H9 (cell line): ENCODE results near the gene PIGS. TPM values are rescaled to one million over a fixed set of nuclear protein-coding genes. Genes with fewer than 3 reads are reported as not detected.

Experiments
- DNase-seq: peaks from one replicate; pipeline ENCODE4 v3.0.0-alpha.2; 2017
- H2AFZ ChIP-seq: one replicate; pipeline ENCODE4 v1.6.1; 2013; ENCODE audit warnings: mild to moderate bottlenecking, low read length, control low read depth, moderate library complexity
- H2AK5ac ChIP-seq: 2 replicates; pipeline ENCODE4 v1.6.1; 2013; ENCODE audit warnings: low read length, control low read depth, mixed read lengths; ENCODE audit not compliant: insufficient read length
- H2BK120ac ChIP-seq: one replicate; pipeline ENCODE4 v1.6.1; 2013; ENCODE audit warnings: low read depth, mild to moderate bottlenecking, low read length, control low read depth, inconsistent platforms; ENCODE audit not compliant: poor library complexity, severe bottlenecking
- H2BK12ac ChIP-seq: 2 replicates; pipeline ENCODE4 v1.6.1; 2013; ENCODE audit warnings: low read length, control low read depth, mixed read lengths, low read depth; ENCODE audit not compliant: insufficient read length
- H2BK15ac ChIP-seq: 2 replicates; pipeline ENCODE4 v1.6.1; 2013; ENCODE audit warnings: low read depth, low read length, control low read depth
- H2BK20ac ChIP-seq: one replicate; pipeline ENCODE4 v1.6.1; 2013; ENCODE audit warnings: low read depth, mild to moderate bottlenecking, low read length, control low read depth, inconsistent platforms; ENCODE audit not compliant: poor library complexity, severe bottlenecking
- H2BK5ac ChIP-seq: 2 replicates; pipeline ENCODE4 v1.6.1; 2013; ENCODE audit warnings: low read length, control low read depth, mixed read lengths; ENCODE audit not compliant: insufficient read length
- H3K14ac ChIP-seq: 2 replicates; pipeline ENCODE4 v1.6.1; 2013; ENCODE audit warnings: low read length, control low read depth; ENCODE audit not compliant: insufficient read depth
- H3K18ac ChIP-seq: 2 replicates; pipeline ENCODE4 v1.6.1; 2013; ENCODE audit warnings: low read depth, mild to moderate bottlenecking, mixed read lengths, low read length, control low read depth; ENCODE audit not compliant: insufficient read length
- H3K23ac ChIP-seq: 2 replicates; pipeline ENCODE4 v1.6.1; 2013; ENCODE audit warnings: low read length, control low read depth, mixed read lengths, low read depth; ENCODE audit not compliant: insufficient read length
- H3K23me2 ChIP-seq: 2 replicates; pipeline ENCODE4 v1.6.1; 2013; ENCODE audit warnings: low read depth, mild to moderate bottlenecking, mixed read lengths, low read length, control low read depth; ENCODE audit not compliant: insufficient read length, poor library complexity, severe bottlenecking
- H3K27ac ChIP-seq: 2 replicates; pipeline ENCODE4 v1.5.1; 2013; ENCODE audit warnings: low read length, control low read depth, mixed read lengths, low read depth; ENCODE audit not compliant: insufficient read length
- H3K27me3 ChIP-seq: 2 replicates; pipeline ENCODE4 v1.6.1; 2013; ENCODE audit warnings: low read length, control low read depth, inconsistent platforms; ENCODE audit not compliant: insufficient read depth
- H3K4ac ChIP-seq: 2 replicates; pipeline ENCODE4 v1.6.1; 2013; ENCODE audit warnings: low read depth, mild to moderate bottlenecking, control low read depth, inconsistent platforms, low read length, moderate library complexity
- H3K4me1 ChIP-seq: 2 replicates; pipeline ENCODE4 v1.6.1; 2013; ENCODE audit warnings: low read length, control low read depth, inconsistent platforms; ENCODE audit not compliant: insufficient read depth
- H3K4me2 ChIP-seq: 2 replicates; pipeline ENCODE4 v1.6.1; 2013; ENCODE audit warnings: low read length, control low read depth, mixed read lengths; ENCODE audit not compliant: insufficient read length, insufficient read depth
- H3K56ac ChIP-seq: 2 replicates; pipeline ENCODE4 v1.6.1; 2013; ENCODE audit warnings: low read depth, mild to moderate bottlenecking, mixed read lengths, low read length, control low read depth; ENCODE audit not compliant: insufficient read length
- H3K79me1 ChIP-seq: 2 replicates; pipeline ENCODE4 v1.6.1; 2013; ENCODE audit warnings: low read depth, mild to moderate bottlenecking, moderate library complexity, low read length, control low read depth, inconsistent platforms; ENCODE audit not compliant: insufficient read depth, poor library complexity, severe bottlenecking
- H3K79me2 ChIP-seq: 2 replicates; pipeline ENCODE4 v1.6.1; 2013; ENCODE audit warnings: low read length, control low read depth, inconsistent platforms; ENCODE audit not compliant: insufficient read depth
- H3K9ac ChIP-seq: 2 replicates; pipeline ENCODE4 v1.6.1; 2013; ENCODE audit warnings: low read length, control low read depth, mixed read lengths; ENCODE audit not compliant: insufficient read length; ENCODE audit errors: extremely low read depth
- H3K9me3 ChIP-seq: one replicate; pipeline ENCODE4 v1.6.1; 2013; ENCODE audit warnings: low read depth, low read length, inconsistent platforms; ENCODE audit not compliant: control insufficient read depth
- H3T11ph ChIP-seq: one replicate; pipeline ENCODE4 v1.6.1; 2013; ENCODE audit warnings: mild to moderate bottlenecking, low read length, control low read depth, inconsistent platforms
- H4K20me1 ChIP-seq: one replicate; pipeline ENCODE4 v1.6.1; 2013; ENCODE audit not compliant: control insufficient read depth, insufficient read length, insufficient read depth
- H4K5ac ChIP-seq: 2 replicates; pipeline ENCODE4 v1.6.1; 2013; ENCODE audit warnings: low read depth, mild to moderate bottlenecking, mixed read lengths, low read length, control low read depth; ENCODE audit not compliant: insufficient read length
- H4K8ac ChIP-seq: replicated peaks from 2 replicates; pipeline ENCODE4 v1.6.1; 2013; ENCODE audit warnings: low read length, control low read depth, mixed read lengths, low read depth; ENCODE audit not compliant: insufficient read length
- H4K91ac ChIP-seq: 2 replicates; pipeline ENCODE4 v1.6.1; 2013; ENCODE audit warnings: low read depth, mild to moderate bottlenecking, moderate library complexity, mixed read lengths, low read length, control low read depth; ENCODE audit not compliant: insufficient read length
- H3K27ac Mint-ChIP-seq, 3 experiments: 2 replicates in 2 of 3; 3 replicates in 1 of 3; pipeline ENCODE4 v1.8.0; 2020 to 2021; ENCODE audit warnings: mixed read lengths in 3 of 3, mild to moderate bottlenecking in 1 of 3, moderate library complexity in 1 of 3
- H3K27me3 Mint-ChIP-seq: 2 replicates; pipeline ENCODE4 v1.8.0; 2021; ENCODE audit warnings: low read depth, mild to moderate bottlenecking, moderate library complexity, mixed read lengths
- H3K36me3 Mint-ChIP-seq, 3 experiments: 2 replicates in 2 of 3; 3 replicates in 1 of 3; pipeline ENCODE4 v1.8.0; 2020 to 2021; ENCODE audit warnings: low read depth in 3 of 3, mixed read lengths in 3 of 3; ENCODE audit not compliant: insufficient read depth in 1 of 3
- H3K4me1 Mint-ChIP-seq, 2 experiments: 2 replicates each; pipeline ENCODE4 v1.8.0; 2020; ENCODE audit warnings: mixed read lengths in 2 of 2
- H3K4me3 Mint-ChIP-seq, 2 experiments: 2 replicates in 1 of 2; 3 replicates in 1 of 2; pipeline ENCODE4 v1.8.0; 2020 to 2021; ENCODE audit warnings: mild to moderate bottlenecking in 2 of 2, mixed read lengths in 2 of 2, moderate library complexity in 1 of 2
- H3K9me3 Mint-ChIP-seq, 2 experiments: 2 replicates in 1 of 2; 3 replicates in 1 of 2; pipeline ENCODE4 v1.8.0; 2020; ENCODE audit warnings: mild to moderate bottlenecking in 2 of 2, mixed read lengths in 2 of 2, moderate library complexity in 1 of 2
- WGBS: extraction: QIAGEN DNeasy Blood & Tissue Kit; methylation state at CpG from one replicate; pipeline ENCODE4 v1.1.7; 2013; ENCODE audit warnings: missing lambda C conversion rate, low lambda C conversion rate, mixed read lengths; ENCODE audit not compliant: insufficient read length; ENCODE audit errors: extremely low coverage; 5-methylcytosine and 5-hydroxymethylcytosine counted together
- total RNA-seq: library from RNA; stranded (reverse); gene quantifications from 2 replicates; pipeline ENCODE4 v1.2.1, GENCODE V29; 2021
- TF ChIP-seq, protein P1 (sequence below): fragments of 200-600 bp; sonication (generic); conservative IDR thresholded peaks from 3 replicates; pipeline ENCODE4 v1.8.0; 2021; ENCODE audit warnings: antibody characterized with exemption, mild to moderate bottlenecking

PIGS gene
- total RNA-seq, 1 experiment from 2014 or later = 45.8 TPM

DNA sequence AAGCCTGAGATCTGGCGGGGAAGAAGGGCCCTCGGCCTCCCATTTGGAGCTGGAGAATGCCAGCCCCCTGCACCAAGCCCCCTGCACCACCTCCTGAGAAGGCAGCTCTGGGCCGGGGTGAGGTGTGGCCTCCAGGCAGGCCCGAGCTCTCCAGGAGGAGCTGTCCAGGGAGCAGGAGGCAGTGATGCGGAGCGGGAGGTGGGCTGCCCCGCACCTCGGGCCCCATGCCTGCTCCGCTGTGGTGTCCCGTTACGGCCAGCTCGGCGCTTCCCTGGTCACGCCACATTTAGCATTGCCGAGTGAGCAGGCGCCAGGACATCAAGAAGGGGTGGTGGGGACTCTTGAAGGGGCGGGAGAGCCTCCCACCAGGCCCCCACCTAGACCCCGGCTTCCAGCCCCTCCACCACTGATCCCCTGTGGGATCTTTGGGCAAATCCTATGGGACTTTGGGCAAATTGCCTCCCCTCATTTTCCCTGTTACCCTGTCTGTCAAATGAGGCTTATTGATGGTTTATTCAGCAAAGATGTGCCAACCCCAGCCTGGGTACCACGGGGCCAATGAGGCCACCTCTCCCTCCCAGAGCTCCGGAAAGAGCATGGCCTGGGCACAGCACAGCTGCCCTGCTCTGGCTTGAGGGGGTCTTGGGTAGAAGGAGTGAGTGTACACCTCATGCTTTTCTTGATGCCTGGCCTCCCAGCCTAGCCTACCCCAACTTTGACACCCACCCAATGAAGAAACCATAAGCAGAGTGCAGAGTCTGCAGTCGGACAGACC, 49.8 kb downstream of the PIGS start:
- Histone ChIP-seq H4K8ac (no peak overlapping the region), H3K56ac (no peak overlapping the region), H2AFZ (no peak overlapping the region), H3K23me2 (no peaks in the 10 kb centered on the region), H3K27ac (no peak overlapping the region), H3K79me2 (no peaks in the 10 kb centered on the region), H3K9me3 (no peaks in the 10 kb centered on the region), H2BK12ac (no peak overlapping the region), H3K4me1 (no peaks in the 10 kb centered on the region), H3K27me3 (no peaks in the 10 kb centered on the region), H3K14ac (no peak overlapping the region), H3K79me1 (no peaks in the 10 kb centered on the region), H3K9ac (no peak overlapping the region), H3K4me2 (no peak overlapping the region), H3K18ac (no peak overlapping the region), H2BK20ac (no peak overlapping the region), H2BK5ac (no peak overlapping the region), H2BK15ac (no peak overlapping the region), H3K23ac (no peak overlapping the region), H3T11ph (no peak overlapping the region), H4K91ac (no peak overlapping the region), H3K4ac (no peak overlapping the region), H4K5ac (no peak overlapping the region), H2BK120ac (no peak overlapping the region), H4K20me1 (no peaks in the 10 kb centered on the region), H2AK5ac (no peak overlapping the region)
- H3K4me1 Mint-ChIP-seq = peaks cover 5 to 19% of the 10 kb centered on the region in 2 experiments
- H3K27ac Mint-ChIP-seq = no peak overlapping the region
- peak; percentile 77 for DNase-seq
- no CpG with 5 or more reads among the region's 21 CpGs for WGBS
- no peak overlapping the region; a peak in 1 of 5 replicates for H3K4me3 Mint-ChIP-seq
- H3K36me3 Mint-ChIP-seq = no peaks in the 10 kb centered on the region
- H3K27me3 Mint-ChIP-seq = peaks cover 7% of the 10 kb centered on the region
- no peaks in the 10 kb centered on the region; a peak in 2 of 5 replicates for H3K9me3 Mint-ChIP-seq
- TF ChIP-seq, protein P1, sequence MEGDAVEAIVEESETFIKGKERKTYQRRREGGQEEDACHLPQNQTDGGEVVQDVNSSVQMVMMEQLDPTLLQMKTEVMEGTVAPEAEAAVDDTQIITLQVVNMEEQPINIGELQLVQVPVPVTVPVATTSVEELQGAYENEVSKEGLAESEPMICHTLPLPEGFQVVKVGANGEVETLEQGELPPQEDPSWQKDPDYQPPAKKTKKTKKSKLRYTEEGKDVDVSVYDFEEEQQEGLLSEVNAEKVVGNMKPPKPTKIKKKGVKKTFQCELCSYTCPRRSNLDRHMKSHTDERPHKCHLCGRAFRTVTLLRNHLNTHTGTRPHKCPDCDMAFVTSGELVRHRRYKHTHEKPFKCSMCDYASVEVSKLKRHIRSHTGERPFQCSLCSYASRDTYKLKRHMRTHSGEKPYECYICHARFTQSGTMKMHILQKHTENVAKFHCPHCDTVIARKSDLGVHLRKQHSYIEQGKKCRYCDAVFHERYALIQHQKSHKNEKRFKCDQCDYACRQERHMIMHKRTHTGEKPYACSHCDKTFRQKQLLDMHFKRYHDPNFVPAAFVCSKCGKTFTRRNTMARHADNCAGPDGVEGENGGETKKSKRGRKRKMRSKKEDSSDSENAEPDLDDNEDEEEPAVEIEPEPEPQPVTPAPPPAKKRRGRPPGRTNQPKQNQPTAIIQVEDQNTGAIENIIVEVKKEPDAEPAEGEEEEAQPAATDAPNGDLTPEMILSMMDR = no peak
